ENCODE results near the gene CXCL17.
A peak's percentile ranks its signal among the peaks of the same experiment; 100 is the strongest.

Gene CXCL17

GRCh38 chr19:42471554-42472249 lies 29.0 kb upstream of the CXCL17 start:
- TF ChIP-seq, protein P1, sequence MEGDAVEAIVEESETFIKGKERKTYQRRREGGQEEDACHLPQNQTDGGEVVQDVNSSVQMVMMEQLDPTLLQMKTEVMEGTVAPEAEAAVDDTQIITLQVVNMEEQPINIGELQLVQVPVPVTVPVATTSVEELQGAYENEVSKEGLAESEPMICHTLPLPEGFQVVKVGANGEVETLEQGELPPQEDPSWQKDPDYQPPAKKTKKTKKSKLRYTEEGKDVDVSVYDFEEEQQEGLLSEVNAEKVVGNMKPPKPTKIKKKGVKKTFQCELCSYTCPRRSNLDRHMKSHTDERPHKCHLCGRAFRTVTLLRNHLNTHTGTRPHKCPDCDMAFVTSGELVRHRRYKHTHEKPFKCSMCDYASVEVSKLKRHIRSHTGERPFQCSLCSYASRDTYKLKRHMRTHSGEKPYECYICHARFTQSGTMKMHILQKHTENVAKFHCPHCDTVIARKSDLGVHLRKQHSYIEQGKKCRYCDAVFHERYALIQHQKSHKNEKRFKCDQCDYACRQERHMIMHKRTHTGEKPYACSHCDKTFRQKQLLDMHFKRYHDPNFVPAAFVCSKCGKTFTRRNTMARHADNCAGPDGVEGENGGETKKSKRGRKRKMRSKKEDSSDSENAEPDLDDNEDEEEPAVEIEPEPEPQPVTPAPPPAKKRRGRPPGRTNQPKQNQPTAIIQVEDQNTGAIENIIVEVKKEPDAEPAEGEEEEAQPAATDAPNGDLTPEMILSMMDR (conservative IDR thresholded peaks at IDR 0.05; ENCODE audit: low read depth, low read length): no peak
- DNase-seq (ENCODE audit: low read depth): no peak
- no peak overlapping the region for H3K4me3 ChIP-seq (ENCODE audit: low read depth, low read length)

GRCh38 chr19:42469311-42470235 lies 26.8 kb upstream of the CXCL17 start:
- no peak for DNase-seq (ENCODE audit: low read depth)
- H3K4me3 ChIP-seq (ENCODE audit: low read depth, low read length): no peak overlapping the region
- TF ChIP-seq, protein P1 (conservative IDR thresholded peaks at IDR 0.05; ENCODE audit: low read depth, low read length): no peak

GRCh38 chr19:42468273-42468796 lies 25.6 kb upstream of the CXCL17 start:
- TF ChIP-seq, protein P1 (conservative IDR thresholded peaks at IDR 0.05; ENCODE audit: low read depth, low read length): no peak
- DNase-seq (ENCODE audit: low read depth): peak; percentile 69
- H3K4me3 ChIP-seq (ENCODE audit: low read depth, low read length): no peak overlapping the region

GRCh38 chr19:42467183-42467760 lies 24.5 kb upstream of the CXCL17 start:
- no peak overlapping the region for H3K4me3 ChIP-seq (ENCODE audit: low read depth, low read length)
- TF ChIP-seq, protein P1 (conservative IDR thresholded peaks at IDR 0.05; ENCODE audit: low read depth, low read length): no peak
- DNase-seq (ENCODE audit: low read depth): no peak

- peak; percentile 31 for DNase-seq (ENCODE audit: low read depth)
- no peak overlapping the region for H3K4me3 ChIP-seq (ENCODE audit: low read depth, low read length)
- TF ChIP-seq, protein P1 (conservative IDR thresholded peaks at IDR 0.05; ENCODE audit: low read depth, low read length): no peak
These were observed 23.9 kb upstream of the CXCL17 start for GRCh38 chr19:42466521-42467182.

- TF ChIP-seq, protein P1 (conservative IDR thresholded peaks at IDR 0.05; ENCODE audit: low read depth, low read length): no peak
- DNase-seq (ENCODE audit: low read depth): no peak
- no peak overlapping the region for H3K4me3 ChIP-seq (ENCODE audit: low read depth, low read length)
These were observed 23.1 kb upstream of the CXCL17 start for GRCh38 chr19:42465827-42466280.

Measured in choroid plexus epithelial cell (primary cell).